Measurements from ENCODE around the gene COQ8B. TPM values are rescaled to one million over a fixed set of nuclear protein-coding genes. Genes with fewer than 3 reads are reported as not detected.
"Not testable (repeated sequence)": the region's sequence is repeated elsewhere in the genome, so short reads cannot be mapped to it uniquely, and the experiment has no call there.

Gene COQ8B
- polyA plus RNA-seq, 4 donors = 31.0 to 54.1 (median 40.9) TPM

DNA sequence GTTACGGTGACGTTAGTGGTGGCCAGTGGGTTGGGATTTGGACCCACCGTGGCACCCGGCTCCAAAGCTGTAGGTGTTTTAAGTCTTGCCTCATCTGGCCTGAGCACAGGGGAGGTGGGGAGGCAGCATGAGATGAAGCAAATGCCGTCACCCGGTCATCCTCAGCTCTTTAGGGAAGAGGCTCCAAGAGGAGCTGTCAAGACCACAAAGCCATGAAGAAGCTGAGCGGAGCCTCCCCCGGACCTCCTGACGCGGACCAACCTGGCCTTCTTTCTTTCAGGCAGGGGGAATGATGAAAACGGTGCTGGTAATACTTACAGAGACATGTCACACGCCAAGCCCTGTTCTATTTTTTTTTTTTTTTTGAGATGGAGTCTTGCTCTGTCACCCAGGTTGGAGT lies 26.2 kb upstream of the COQ8B start:
- DNase-seq (ENCODE audit: low read depth in 4 of 4, low spot score in 2 of 4) = no peak

DNA sequence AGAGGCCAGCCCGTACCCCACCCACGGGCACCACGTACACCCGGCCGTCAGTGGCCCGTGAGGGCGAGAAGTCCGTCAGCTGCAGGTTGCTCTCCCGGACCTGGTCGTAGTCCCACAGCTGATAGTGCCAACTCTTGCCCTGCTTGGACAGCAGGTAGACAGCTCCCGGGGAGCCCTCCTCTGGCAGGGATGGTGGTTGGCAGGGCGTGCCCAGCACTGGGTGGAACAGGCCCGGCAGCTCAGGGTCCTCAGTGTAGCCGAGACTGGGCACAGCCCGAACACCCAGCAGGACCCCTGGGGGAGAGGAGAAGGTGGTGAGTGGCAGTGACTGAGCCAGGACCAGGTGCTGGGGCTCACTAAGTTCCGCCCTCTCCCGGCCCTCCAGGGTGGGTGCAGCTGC lies 25.8 kb upstream of the COQ8B start:
- DNase-seq (ENCODE audit: low read depth in 4 of 4, low spot score in 2 of 4) = no peak

DNA sequence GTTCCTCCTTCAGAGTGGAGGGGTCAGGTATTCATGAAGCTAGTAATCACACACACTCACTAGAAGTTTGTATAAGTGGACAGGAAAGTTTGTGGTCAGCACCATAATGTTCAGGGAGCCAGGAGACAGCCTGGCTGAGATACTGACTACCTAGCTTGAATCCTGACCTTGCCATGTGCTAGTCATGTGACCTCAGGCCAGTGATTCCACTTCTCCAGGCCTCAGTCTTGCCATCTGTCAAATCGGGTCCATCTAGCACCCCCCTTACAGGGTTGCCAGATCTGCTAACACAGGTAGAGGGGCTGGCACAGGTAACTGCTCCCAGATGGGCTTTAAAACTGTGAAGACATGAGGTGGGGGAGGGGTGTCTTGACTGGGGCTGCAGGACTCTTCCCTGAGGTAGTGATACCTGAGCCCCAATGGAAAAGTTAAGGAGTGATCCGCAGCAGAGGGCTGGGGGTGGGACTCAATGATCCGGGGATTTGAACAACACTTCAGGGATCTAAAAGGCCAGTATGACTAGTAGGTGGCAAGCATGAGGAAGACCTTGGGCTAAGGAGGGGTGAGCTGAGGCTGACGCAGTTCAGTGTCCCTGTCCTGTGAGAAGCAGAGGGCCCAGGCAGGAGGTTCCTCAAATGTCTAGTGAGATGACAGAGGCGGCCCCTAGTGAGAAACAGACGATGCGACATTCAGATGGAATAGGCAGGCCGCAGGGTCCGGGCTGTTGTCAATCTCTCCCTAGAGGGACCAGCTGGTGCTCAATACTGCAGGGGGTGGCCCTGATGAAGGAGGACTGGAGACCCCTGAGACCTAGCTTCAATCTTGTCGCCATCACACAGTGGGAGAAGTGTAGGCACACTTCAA lies 25.1 kb upstream of the COQ8B start:
- no peak for DNase-seq (ENCODE audit: low read depth in 4 of 4, low spot score in 2 of 4)

DNA sequence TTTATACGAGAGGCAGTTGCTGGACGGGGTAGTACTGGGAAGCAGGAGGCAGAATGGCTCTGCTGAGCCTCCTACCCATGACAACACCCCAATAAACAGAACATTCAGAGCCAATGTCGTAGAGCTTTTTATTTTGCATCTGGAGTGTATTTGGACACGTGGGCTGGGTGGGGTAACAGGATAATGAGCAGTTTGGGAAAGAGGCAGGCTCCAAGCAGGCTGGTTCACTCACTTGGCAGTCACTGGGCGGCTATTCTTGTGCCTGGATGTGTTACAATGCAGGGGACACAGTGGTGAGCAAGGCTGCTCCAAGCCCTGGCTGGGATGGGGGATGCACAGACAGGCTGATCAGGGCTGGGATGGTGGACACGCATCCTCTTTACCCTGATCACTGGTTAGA lies 24.1 kb upstream of the COQ8B start:
- no peak for DNase-seq (ENCODE audit: low read depth in 4 of 4, low spot score in 2 of 4)

DNA sequence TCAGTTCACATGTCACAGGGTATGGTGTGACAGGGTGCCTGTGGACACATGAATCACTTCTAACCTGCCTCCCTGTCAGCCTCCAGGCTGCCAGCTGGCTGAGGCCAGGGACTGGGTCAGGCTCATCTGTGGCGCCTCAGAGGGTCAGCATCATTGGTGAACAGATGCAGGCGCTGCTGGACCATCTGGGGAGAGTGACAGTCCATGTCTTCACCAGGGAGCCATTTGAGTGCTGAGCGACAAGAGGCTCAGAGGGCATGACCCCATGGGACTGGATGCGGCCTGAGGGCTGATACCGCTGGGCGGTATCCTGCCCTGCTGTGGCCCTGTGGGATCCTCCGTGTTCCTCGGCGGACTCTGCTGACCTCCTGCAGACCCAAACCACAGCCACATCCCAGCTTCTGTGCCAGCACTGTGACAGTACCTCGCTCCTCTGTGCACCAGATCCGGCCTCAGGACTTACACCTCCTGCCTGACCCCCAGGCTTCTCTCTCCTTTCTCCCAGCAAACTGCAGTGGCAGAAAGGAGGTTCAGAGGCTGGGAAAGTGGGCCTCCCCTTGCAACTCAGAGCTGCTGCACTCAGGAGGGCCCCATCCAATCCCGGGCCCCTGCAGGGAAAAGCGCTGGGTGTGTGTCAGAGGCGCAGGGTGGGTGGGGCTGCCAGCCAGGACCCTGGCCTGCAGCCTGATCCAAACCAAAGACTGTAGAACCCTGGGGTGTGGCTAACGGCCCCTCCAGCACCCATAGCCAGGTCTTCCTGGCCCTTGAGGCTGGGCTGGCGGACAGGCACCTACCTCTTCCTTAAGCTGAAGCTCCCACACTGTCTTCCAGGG lies 23.4 kb upstream of the COQ8B start:
- no peak for DNase-seq (ENCODE audit: low read depth in 4 of 4, low spot score in 2 of 4)

DNA sequence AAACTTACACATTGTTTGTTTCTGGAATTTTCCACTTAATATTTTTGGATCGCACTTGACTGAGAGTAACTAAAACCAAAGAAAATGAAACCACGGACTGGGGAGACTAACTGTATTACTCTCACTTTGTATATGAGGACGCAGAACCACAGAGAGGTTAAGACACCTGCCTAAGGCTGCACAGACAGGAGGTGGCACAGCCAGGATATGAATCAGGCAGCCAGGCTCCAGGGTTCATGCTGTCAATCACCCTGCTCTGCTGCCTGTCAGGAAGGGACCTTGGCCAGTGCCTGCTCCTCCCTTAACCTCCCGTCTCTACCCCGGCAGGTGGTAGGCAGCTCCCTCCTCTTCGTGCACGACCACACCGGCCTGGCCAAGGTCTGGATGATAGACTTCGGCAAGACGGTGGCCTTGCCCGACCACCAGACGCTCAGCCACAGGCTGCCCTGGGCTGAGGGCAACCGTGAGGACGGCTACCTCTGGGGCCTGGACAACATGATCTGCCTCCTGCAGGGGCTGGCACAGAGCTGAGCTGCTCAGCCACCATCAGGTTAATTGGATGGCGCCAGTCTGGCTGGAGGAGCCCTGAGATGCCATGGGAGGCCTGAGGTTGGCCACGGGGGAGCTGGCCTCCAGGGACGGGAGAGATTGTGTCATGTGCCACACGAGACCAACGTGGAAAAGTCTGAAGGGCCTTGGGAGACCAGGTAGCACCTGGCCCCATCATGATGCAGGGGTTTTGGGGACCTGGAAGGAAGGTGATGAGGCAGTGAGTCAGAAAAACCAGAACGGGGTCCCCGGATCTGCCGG lies 22.5 kb upstream of the COQ8B start:
- DNase-seq (ENCODE audit: low read depth in 4 of 4, low spot score in 2 of 4) = no peak

DNA sequence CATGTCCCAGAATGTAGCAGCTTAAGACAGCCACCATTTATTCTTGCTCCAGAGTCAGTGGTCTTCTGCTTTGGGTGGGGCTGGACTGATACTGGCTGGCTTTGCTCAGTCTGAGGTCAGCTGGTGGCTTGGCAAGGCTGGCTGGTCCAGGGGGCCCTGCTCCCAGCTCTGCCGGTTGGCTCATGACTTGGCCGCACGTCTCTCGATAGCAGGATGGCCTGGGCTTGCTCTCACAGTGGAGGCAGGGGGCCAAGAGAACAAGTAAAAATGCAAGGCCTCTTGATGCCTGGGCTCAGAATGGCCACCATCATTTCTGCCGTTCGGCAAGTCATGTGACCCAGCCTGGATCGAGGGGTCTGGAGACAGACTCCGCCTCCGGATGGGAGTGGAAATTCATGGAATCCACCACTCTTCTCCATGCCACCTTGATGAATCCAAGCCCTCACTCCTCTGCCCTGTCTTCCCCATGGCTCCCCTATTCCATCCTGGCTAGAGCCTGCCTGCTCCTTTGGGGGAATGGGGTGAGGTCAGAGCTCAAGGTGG lies 20.5 kb upstream of the COQ8B start:
- no peak for DNase-seq (ENCODE audit: low read depth in 4 of 4, low spot score in 2 of 4)

DNA sequence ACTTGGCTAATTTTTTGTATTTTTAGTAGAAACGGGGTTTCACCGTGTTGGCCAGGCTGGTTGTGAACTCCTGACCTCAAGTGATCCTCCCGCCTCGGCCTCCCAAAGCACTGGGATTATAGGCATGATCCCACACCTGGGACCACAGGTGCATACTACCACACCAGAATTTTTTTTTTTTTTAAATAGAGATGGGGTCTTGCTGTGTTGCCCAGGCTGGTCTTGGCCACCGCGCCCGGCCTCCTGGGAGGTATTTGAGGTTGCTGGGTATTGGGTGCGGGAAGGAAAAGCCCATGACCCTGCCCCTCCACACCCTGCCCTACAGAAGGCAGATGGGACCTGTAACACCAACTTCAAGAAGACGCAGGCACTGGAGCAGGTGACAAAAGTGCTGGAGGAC lies 20.0 kb upstream of the COQ8B start:
- no peak for DNase-seq (ENCODE audit: low read depth in 4 of 4, low spot score in 2 of 4)

DNA sequence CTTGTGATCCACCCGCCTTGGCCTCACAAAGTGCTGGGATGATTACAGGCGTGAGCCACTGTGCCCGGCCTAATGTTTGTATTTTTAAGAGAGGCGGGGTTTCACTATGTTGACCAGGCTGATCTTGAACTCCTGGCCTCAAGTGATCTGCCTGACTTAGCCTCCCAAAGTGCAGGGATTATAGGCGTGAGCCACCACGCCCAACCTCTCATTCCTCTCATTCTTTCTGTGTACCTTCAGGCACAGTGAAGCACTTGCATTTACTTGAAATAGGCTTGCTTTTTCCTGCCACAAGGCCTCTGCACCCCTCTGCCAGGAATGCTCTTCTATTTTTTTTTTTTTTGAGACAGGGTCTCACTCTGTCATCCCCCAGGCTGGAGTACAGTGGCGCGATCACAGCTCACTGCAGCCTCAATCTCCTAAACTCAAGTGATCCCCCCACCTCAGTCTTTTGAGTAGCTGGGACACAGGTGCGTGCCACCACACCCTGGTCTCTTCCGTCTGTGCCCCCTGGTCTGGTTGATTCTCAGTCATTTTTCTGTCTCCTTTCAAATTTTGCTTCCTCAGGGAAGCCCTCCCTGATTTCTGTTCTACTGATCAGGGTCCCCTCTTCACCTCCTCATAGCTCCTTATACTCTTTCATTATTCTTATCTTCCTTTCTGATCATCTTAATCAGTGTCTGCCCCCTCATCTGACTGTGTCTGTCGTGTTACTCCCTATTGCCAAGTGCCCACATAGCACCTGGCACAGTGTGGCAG lies 18.5 kb upstream of the COQ8B start:
- no peak for DNase-seq (ENCODE audit: low read depth in 4 of 4, low spot score in 2 of 4)

DNA sequence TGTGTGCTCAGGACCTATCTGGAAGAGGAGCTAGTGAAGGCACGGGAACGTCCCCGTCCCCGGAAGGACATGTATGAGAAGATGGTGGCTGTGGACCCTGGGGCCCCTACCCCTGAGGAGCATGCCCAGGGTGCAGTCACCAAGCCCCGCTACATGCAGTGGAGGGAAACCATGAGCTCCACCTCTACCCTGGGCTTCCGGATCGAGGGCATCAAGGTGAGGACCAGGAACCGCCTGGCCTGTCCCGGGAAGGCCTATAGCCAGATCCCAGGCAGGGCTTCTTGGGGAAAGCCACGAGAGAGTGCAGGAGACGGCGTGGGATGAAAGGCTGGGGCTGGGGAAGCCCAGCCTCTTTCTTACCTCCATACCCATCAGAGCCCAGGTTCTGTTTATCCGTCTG lies 16.5 kb upstream of the COQ8B start:
- no peak for DNase-seq (ENCODE audit: low read depth in 4 of 4, low spot score in 2 of 4)

DNA sequence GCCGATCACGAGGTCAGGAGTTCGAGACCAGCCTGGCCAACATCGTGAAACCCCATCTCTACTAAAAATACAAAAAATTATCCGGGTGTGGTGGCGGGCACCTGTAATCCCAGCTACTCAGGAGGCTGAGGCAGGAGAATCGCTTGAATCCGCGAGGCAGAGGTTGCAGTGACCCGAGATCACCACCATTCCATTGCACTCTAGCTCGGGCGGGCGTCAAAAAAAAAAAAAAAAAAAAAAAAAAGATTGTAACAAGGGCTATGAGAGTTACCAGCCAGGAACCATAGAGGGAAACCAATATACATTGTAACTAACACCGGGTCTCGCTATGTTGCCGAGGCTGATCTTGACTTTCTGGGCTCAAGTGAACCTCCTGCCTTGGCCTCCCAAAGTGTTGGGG lies 15.6 kb upstream of the COQ8B start:
- DNase-seq (ENCODE audit: low read depth in 4 of 4, low spot score in 2 of 4) = not testable (repeated sequence)

DNA sequence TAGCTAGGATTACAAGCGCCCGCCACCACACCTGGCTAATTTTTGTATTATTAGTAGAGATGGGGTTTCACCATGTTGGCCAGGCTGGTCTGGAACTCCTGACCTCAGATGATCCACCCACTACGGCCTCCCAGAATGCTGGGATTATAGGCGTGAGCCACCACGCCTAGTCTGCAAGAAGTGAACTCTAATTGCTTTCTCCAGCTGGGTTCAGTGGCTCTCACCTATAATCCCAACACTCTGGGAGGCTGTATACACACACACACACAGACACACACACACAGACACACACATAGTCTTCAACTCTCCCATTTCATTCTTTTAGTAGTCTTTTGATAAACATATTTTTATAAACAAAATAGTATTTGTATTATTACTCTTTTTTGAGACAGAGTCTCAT lies 13.4 kb upstream of the COQ8B start:
- DNase-seq (ENCODE audit: low read depth in 4 of 4, low spot score in 2 of 4) = not testable (repeated sequence)

DNA sequence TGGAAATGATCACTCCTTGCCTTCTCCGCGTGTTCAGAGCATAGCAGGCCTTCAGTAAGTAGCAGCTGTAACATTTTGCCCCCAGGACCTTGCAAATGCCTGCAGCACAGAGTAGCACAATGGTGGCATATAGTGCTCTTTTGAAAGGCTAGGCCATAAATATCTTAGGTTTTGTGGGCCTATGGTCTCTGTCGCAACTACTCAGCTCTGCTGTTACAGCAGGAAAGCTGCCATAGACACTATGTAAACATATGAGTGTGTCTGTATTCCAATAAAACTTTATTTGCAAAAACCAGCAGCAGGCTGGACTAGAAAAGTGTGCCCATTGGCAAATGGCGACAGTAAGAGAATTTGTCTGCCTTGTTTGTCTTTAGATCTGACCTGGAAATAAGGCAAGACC lies 9.6 kb upstream of the COQ8B start:
- DNase-seq (ENCODE audit: low read depth in 4 of 4, low spot score in 2 of 4) = no peak

DNA sequence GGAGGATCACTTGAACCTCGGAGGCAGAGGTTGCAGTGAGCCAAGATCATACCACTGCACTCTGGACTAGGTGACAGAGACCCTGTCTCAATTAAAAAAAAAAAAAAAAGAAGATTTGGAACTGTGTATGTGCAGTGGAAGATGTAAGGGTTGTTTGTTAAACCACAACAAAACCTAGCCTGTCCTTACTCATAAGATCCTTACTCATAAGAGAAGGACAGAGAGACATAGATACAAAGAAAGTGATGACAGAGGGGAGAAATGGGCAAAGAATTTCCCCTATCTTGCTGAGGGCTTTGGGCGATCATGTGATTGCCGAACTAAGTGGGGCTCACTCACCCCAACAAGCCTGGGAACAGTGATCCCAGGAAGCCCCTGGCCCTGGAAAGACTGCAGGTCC lies 8.2 kb upstream of the COQ8B start:
- DNase-seq (ENCODE audit: low read depth in 4 of 4, low spot score in 2 of 4) = no peak

DNA sequence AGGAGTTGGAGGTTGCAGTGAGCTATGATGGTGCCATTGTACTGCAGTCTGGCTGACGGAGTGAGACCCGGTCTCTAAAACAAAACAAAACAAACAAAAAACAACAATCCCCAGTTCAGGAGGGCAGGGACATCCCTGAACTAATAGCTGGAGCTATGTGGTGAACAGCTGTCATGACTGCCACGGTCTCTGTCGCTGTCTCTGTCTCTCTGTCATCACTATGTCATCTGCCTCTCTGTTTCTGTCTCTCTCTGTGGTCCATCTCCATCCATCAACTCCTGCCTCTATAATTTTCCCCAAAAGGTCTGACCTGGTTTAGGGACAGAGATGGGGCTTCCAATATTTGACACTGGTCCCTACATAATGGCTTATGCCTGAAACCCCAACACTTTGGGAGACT lies 7.6 kb upstream of the COQ8B start:
- no peak for DNase-seq (ENCODE audit: low read depth in 4 of 4, low spot score in 2 of 4)

DNA sequence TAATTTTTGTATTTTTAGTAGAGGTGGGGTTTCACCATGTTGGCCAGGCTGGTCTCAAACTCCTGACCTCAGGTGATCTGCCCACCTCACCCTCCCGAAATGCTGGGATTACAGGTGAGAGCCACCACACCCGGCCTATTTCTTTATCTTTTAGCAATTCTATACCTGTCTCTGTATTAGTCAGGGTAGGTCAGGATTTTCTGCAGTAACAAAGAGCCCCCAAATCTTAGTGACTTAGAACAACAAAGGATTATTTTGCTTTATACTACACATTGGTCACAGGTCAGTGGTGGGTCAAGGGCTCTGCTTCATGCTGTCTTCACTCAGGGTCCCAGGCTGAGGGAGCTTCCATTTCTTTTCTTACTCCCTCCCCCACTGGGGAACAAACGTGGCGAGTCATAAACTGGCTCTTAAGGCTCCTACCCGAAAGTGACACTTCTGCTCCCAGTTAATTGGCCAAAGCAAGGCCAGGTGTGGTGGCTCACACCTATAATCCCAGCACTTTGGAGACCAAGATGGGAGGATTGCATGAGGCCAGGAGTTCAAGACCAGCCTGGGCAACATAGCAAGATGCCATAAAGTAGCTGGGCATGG lies 7.1 kb upstream of the COQ8B start:
- DNase-seq (ENCODE audit: low read depth in 4 of 4, low spot score in 2 of 4) = no peak

DNA sequence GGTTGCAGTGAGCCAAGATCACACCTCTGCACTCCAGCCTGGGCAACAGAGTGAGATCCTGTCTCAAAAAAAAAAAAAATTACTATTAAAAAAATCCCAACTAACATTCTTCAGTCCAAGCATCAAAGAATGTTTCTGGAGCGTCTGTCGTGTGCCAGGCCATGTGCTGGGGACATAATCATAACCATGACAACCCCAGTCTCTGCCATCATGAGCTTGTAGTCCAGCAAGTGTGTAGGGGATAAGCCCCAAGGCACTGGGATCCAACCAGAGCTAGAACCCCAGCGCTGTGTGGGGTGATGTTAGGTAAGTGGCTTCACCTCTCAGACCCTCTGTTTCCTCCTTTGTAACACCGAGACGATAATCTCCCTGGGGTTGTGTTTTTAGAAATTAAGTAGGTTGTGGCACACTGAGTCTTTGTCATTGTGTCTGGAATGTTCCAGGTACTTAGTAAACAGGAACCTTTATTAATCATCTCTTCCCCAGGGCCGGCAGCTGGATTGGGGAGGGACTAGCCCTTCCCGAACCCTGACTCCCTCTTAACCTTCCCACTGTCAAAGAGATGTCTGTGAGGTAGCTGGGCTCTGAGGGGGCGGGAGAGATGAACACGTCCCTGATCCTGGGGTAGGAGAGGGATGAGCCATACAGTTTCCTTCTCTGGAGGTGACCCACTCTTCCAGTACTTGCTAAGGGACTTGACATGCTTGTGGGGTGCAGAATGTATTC lies 5.4 kb upstream of the COQ8B start:
- DNase-seq (ENCODE audit: low read depth in 4 of 4, low spot score in 2 of 4) = no peak

DNA sequence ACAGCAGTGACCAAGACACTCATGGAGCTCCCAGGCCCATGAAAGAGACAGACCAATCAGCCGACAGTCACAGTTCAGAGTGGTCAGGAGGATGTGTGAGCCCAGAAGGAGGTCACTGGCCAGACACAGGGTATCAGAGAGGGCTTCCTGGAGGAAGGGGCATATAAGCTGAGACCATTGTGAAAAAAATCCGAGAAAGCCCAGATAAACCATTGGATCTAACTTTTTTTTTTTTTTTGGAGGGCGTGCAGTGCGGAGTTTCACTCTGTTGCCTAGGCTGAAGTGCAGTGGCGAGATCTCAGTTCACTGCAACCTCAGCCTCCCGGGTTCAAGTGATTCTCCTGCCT lies 4.4 kb upstream of the COQ8B start:
- no peak for DNase-seq (ENCODE audit: low read depth in 4 of 4, low spot score in 2 of 4)

DNA sequence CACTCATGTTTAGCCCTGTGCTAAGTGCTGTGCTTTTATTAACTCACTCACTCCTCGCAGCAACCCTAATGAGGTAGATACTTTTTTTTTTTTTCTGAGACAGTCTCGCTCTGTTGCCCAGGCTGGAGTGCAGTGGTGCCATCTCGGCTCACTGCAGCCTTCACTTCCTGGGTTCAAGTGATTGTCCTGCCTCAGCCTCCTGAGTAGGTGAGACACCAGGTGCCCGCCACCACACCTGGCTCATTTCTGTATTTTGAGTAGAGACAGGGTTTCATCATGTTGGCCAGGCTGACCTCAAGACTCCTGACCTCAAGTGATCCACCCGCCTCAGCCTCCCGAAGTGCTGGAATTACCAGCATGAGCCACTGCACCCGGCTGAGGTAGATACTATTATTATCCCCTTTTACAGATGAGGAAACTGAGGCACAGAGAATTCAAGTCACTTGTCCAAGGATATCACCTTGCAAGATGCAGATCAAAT lies 2.8 kb upstream of the COQ8B start:
- DNase-seq (ENCODE audit: low read depth in 4 of 4, low spot score in 2 of 4) = no peak
